Skeletal muscle cell (primary cell): ENCODE results near the gene ATP2A1.

Source experiments
- DNase-seq: peaks from one replicate; pipeline ENCODE4 v3.0.0-alpha.2; 2010; ENCODE audit warnings: low read depth
- H3K4me3 ChIP-seq: 2 replicates; pipeline ENCODE4 v1.5.1; 2011; ENCODE audit warnings: low read depth, mild to moderate bottlenecking, control low read depth, low read length, moderate library complexity

The ATP2A1 gene

GRCh38 chr16:28878083-28878926 lies at the start of gene ATP2A1:
Gene ATP2A1, plus strand, starts transcription at chr16:28878488. Its CDS starts 184 bp downstream, at chr16:28878672.
- no peak for DNase-seq
- peak within 1 kb of the TSS; percentile 72 for H3K4me3 ChIP-seq

DNA sequence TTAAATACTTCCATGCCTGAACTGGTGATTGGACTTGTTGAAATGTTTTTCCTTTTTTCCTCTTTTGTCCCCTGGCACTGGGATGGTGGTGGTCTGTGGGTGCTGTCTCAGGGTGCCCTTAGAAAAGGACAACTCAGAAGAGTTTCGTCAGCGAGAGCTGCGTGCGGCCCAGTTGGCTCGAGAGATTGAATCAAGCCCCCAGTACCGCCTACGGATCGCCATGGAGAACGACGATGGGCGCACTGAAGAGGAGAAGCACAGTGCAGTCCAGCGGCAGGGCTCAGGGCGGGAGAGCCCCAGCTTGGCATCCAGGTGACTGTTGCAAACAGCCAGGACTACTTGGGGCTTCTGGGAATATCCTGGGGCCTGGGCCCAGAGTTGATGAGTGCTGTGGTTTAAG lies 48.5 kb upstream of the ATP2A1 start:
- no peak for DNase-seq
- H3K4me3 ChIP-seq: no peak overlapping the region

- H3K4me3 ChIP-seq: no peak overlapping the region
- DNase-seq: no peak
Observed at GRCh38 chr16:28830531-28830930, 47.8 kb upstream of the ATP2A1 start.

- DNase-seq: no peak
- H3K4me3 ChIP-seq: no peak overlapping the region
Observed at GRCh38 chr16:28834349-28834748, 43.9 kb upstream of the ATP2A1 start.

GRCh38 chr16:28834873-28835863 lies 43.1 kb upstream of the ATP2A1 start:
- H3K4me3 ChIP-seq: no peak overlapping the region
- no peak for DNase-seq

DNA sequence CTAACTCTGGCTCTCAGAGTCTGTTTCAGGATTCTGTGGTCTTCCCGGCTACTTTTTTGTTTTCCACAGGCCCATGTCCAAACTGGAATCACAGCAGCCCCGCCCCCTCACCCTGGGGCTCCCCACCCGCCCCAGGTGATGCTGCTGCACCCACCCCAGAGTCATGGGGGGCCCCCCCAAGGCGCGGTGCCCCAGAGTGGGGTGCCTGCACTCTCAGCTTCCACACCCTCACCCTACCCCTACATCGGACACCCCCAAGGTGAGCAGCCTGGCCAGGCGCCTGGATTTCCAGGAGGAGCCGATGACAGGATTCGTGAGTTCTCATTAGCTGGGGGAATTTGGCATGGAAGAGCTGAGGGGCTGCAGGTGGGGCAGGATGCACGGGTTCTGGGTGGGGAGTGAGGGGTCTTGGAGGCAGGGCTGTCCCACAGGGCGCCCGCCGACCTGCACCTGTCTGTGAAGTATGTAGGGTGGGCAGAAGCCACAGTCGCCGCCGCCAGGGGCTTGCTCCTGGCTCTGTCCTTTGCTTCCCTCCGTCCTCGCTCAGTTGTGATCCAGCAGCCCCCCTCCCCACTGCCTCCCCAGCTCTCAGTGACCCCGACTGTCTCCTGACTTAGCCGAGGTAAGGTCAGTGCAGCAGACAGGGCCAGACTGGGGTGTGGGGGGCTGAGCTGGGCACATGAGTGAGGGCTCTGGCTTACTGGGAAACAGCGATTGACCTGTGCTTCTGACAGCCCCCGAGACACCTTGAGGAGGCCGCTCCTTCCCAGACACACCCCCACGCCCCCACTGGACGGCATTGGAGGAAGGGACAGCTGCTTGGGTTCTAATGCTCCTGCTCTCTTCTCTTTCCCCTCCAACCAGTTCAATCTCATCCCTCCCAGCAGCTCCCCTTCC lies 42.2 kb upstream of the ATP2A1 start:
- H3K4me3 ChIP-seq: no peak overlapping the region
- DNase-seq: no peak

- DNase-seq: no peak
- no peak overlapping the region for H3K4me3 ChIP-seq
Observed at GRCh38 chr16:28836761-28837064, 41.6 kb upstream of the ATP2A1 start.

DNA sequence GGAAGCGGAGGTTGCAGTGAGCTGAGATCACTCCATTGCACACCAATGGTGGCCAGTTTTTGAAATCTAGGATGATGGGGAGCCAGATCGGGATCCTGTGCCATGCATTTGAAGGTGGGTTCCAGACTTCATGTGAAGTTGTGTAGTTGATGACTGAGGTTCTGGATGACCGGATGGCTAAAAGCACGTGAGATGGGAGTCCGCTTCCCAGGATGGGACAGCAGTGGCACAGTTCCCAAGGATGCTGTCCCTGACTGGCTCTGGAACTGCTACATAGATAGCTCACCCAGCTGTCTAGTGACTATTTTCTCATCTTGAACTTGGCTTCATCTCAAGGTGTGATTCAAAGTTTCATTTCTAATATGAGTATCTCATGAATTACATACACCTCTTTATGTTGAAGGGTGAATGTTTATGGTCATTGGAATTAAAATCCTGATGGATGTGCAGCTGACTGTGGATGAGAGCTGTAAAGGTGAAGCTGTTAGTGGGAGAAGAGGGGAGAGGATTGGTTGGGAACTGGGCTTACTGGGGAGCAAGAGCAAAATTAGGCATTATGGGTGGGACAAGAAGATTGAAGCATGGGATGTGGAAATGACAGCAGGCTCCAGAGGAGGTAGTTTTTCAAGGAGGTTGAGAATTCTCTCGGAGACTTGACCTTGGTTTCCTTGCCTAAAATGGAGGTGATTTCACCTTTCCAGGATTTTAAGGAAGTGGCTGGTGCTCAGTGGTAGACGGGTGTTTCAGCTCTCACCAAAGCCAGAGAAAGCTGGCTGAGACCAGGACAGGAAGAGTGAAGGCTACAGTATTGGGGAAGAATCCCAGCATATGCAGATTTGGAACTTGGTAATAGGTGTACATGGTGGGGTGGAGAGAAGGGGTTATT lies 40.4 kb upstream of the ATP2A1 start:
- no peak overlapping the region for H3K4me3 ChIP-seq
- DNase-seq: no peak

DNA sequence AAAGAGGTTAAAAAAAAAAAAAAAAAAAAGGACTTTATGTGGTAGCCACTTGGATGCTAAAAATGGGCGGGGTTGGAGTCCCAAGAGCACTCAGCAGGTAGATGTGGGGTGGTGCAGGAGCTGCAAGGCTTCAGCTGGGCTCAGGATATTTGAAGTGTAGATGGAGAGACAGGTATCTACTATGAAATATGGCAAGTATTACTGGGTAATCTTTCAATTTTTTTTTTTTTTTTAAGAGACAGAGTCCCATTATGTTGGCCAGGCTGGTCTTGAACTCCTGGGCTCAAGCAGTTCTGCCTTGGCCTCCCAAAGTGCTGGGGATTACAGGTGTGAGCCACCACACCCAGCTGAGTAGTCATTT lies 39.8 kb upstream of the ATP2A1 start:
- no peak for DNase-seq
- H3K4me3 ChIP-seq: no peak overlapping the region

GRCh38 chr16:28839004-28839639 lies 39.2 kb upstream of the ATP2A1 start:
- no peak overlapping the region for H3K4me3 ChIP-seq
- DNase-seq: no peak

DNA sequence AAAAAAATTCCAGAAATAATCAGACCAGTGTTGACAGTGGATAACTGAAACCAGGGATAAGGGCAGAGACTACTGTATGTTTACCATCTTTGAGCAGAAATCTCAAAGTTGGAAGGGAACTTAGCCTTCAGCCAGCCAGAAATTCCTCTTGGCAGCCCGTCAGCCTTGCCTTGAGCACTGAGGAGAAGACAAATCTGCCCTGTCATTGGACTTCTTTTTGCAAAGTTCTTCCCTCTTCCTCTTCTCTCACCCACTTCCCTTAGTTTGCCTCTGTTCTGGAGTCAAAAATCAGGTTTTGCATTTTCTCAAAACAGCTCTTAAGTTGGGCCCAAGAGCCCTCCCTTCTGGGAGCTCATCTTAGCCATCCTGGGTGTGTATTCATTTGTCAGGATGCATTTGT lies 38.4 kb upstream of the ATP2A1 start:
- H3K4me3 ChIP-seq: no peak overlapping the region
- DNase-seq: no peak

- DNase-seq: no peak
- no peak overlapping the region for H3K4me3 ChIP-seq
Observed at GRCh38 chr16:28842696-28843095, 35.6 kb upstream of the ATP2A1 start.

- H3K4me3 ChIP-seq: no peak overlapping the region
- no peak for DNase-seq
Observed at GRCh38 chr16:28843766-28844165, 34.5 kb upstream of the ATP2A1 start.

DNA sequence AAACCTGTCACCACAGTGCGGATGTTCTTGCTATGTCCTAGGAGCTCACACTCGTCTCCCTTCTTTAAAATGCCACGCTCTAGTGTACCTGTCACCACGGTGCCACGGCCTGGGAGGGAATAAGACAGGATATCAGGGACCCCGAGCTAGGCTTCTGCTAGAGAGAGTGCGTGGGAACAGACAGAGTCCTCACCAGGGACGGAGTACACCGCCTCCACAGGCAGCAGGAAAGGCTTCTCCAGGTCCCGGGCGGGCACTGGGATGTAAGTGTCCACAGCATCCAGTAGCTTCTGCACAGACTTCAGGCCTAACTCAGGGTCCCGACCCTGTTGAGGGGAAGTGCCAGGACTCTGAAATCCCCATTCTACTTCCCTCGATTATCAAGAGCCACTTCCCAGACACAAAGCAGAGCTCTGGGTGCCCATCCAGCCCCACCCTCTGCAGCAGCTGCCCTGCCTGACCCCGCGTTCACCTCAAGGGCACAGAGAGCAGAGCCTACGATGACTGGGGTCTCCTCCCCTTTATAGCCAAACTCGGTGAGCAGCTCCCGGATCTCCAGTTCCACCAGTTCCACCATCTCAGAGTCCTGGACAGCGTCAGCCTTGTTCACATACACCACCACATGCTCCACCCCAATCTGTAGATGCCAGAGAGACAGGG lies 33.9 kb upstream of the ATP2A1 start:
- DNase-seq: no peak
- H3K4me3 ChIP-seq: no peak overlapping the region

DNA sequence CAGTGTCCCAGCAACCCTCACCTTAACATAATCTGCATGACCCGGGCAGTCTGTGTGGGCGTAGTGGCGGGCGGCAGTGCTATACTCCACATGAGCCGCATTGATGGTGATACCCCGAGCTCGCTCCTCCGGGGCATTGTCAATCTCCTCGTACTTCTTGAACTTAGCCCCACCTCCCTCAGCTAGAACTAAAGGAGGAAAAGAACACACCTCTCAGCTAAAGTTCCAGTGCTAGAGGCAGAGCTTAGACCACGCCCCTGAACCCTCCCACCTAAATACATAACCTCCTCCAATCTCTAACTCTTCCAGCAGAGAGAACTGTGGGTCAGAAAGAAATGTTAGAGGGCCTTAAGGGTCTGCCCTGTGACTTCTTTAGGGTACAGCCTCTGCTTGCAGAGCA lies 33.0 kb upstream of the ATP2A1 start:
- no peak for DNase-seq
- peak overlapping the region; percentile 68 for H3K4me3 ChIP-seq

- H3K4me3 ChIP-seq: peak overlapping the region; percentile 68
- no peak for DNase-seq
Observed at GRCh38 chr16:28845761-28846079, 32.6 kb upstream of the ATP2A1 start.

GRCh38 chr16:28846080-28846932 lies 32.0 kb upstream of the ATP2A1 start, which contains the start of gene TUFM:
Gene TUFM, minus strand, starts transcription at chr16:28846348. Its CDS starts 79 bp downstream, at chr16:28846269.
- peak within 1 kb of the TSS; percentile 68 for H3K4me3 ChIP-seq
- DNase-seq: peak; percentile 95
